Testis (tissue), 3 donors: ENCODE data around the gene ZNF737. TPM values are rescaled to one million over a fixed set of nuclear protein-coding genes. Genes with fewer than 3 reads are reported as not detected.

Source experiments
- DNase-seq: peaks from one replicate; pipeline ENCODE4 v3.0.0-alpha.2; 2019
- H3K27ac ChIP-seq, 2 donors: fragments of 200-600 bp; sonication (generic); one replicate each; pipeline ENCODE4 v1.5.1; 2019
- H3K27me3 ChIP-seq: fragments of 200-600 bp; sonication (generic); one replicate; pipeline ENCODE4 v1.5.1; 2019
- H3K36me3 ChIP-seq: fragments of 200-600 bp; sonication (generic); one replicate; pipeline ENCODE4 v1.5.1; 2017; ENCODE audit warnings: low read depth; ENCODE audit errors: missing control alignments
- H3K4me1 ChIP-seq: fragments of 200-600 bp; sonication (generic); one replicate; pipeline ENCODE4 v1.5.1; 2019
- H3K4me3 ChIP-seq, 2 donors: fragments of 200-600 bp; sonication (generic); one replicate each; pipeline ENCODE4 v1.5.1; 2017 to 2019
- H3K9me3 ChIP-seq: fragments of 200-600 bp; sonication (generic); one replicate; pipeline ENCODE4 v1.5.1; 2017
- CTCF ChIP-seq, 3 experiments: fragments of 450-650 bp in 2 of 3; fragments of 200-600 bp in 1 of 3; sonication (generic) in 1 of 3; IDR thresholded peaks; one replicate each; pipeline ENCODE4 v1.5.1; 2016 to 2019; ENCODE audit warnings: antibody characterized with exemption in 3 of 3, mild to moderate bottlenecking in 2 of 3, moderate library complexity in 1 of 3
- POLR2A ChIP-seq: fragments of 450-650 bp; IDR thresholded peaks from one replicate; pipeline ENCODE4 v1.6.1; 2017; ENCODE audit warnings: antibody characterized with exemption, mild to moderate bottlenecking, moderate library complexity
- WGBS, 2 donors: methylation state at CpG; one replicate each; pipeline ENCODE4 v1.1.5; 2018; 5-methylcytosine and 5-hydroxymethylcytosine counted together
- intact Hi-C: fragments of 100-400 bp; cut with DNase I; formaldehyde crosslinking; loops from one replicate; pipeline ENCODE4 v1.15.1; 2023; ENCODE audit warnings: low total_unique reads
- polyA plus RNA-seq: library from polyadenylated mRNA; stranded (reverse); fragments of 350-450 nt; fragmentation: Illumina TruSeq; extraction: RNeasy Lipid Tissue Mini Kit (QIAGEN cat#74804); gene quantifications from one replicate; pipeline ENCODE4 v1.2.3, GENCODE V29; 2014; ENCODE audit warnings: low read depth, low replicate concordance; ENCODE audit not compliant: insufficient read depth
- total RNA-seq, 2 donors: library from RNA; depleted of rRNA; stranded (reverse); fragments of >200 nt; gene quantifications; one replicate each; pipeline ENCODE4 v1.2.3, GENCODE V29; 2016

Gene ZNF737
- total and polyA plus RNA-seq, 3 donors from 2014 or later, result 4.6 to 17.9 (median 13.6) TPM

- no peaks in the 10 kb centered on the region for H3K4me1 ChIP-seq
- no peak for DNase-seq
- intact Hi-C loops, result no loop called here
- TF ChIP-seq POLR2A (no peak), CTCF (IDR thresholded peaks at IDR 0.05) (no peak)
- H3K4me3 ChIP-seq, result no peak overlapping the region
- WGBS, 2 donors, result 43 to 46% methylated on average over 1 of the region's 1 CpG
- H3K27me3 ChIP-seq, result no peaks in the 10 kb centered on the region
- H3K27ac ChIP-seq, result no peak overlapping the region
- H3K9me3 ChIP-seq, result no peaks in the 10 kb centered on the region
- H3K36me3 ChIP-seq, result no peaks in the 10 kb centered on the region
Measured at GRCh38 chr19:20503476-20503875, 62.1 kb downstream of the ZNF737 start.

Other genes starting within 250 kb of the ZNF737 start
- 10 to 100 TPM; 18.6 to 19.7 TPM for gene ZNF626, start 95.8 kb upstream of the ZNF737 start, total RNA-seq
- gene ZNF626, start 95.8 kb upstream of the ZNF737 start, polyA plus RNA-seq, result 4.5 TPM
- 10 to 100 TPM; 11.1 to 16.1 TPM for gene ZNF66, start 210.5 kb upstream of the ZNF737 start, total RNA-seq
- 0.70 TPM for gene ZNF66, start 210.5 kb upstream of the ZNF737 start, polyA plus RNA-seq